Stimulated activated CD4-positive, alpha-beta T cell treated with anti-CD3 and anti-CD28 coated beads, TNF-alpha, amount 100 ng/mL, for 1 hour (primary cell): Measurements from ENCODE around the gene BRD4.
A peak's percentile ranks its signal among the peaks of the same experiment; 100 is the strongest.

Experiments used
- DNase-seq, 3 donors: peaks; one replicate each; pipeline ENCODE4 v3.0.0-alpha.2; 2020; ENCODE audit warnings: low read depth in 3 of 3, low spot score in 1 of 3

BRD4 gene

GRCh38 chr19:15234431-15235130, 97.8 kb downstream of the BRD4 start:
- DNase-seq: no peak

- no peak for DNase-seq
These were observed 101.1 kb downstream of the BRD4 start for GRCh38 chr19:15231271-15231670.

GRCh38 chr19:15227261-15227660, 105.1 kb downstream of the BRD4 start:
- DNase-seq: no peak

- no peak for DNase-seq
These were observed 106.6 kb downstream of the BRD4 start for GRCh38 chr19:15225760-15226159.

- no peak for DNase-seq
These were observed 108.5 kb downstream of the BRD4 start for GRCh38 chr19:15223649-15224361.

- DNase-seq: peak; percentile 23 to 52 (median 42)
These were observed 109.3 kb downstream of the BRD4 start for GRCh38 chr19:15222738-15223648.

GRCh38 chr19:15220833-15221232, 111.5 kb downstream of the BRD4 start:
- no peak for DNase-seq

GRCh38 chr19:15218501-15218900, 113.8 kb downstream of the BRD4 start:
- DNase-seq: no peak

GRCh38 chr19:15216363-15216762, 116.0 kb downstream of the BRD4 start:
- no peak for DNase-seq

GRCh38 chr19:15213715-15214381, 118.5 kb downstream of the BRD4 start:
- DNase-seq: no peak

- DNase-seq: no peak
These were observed 119.6 kb downstream of the BRD4 start for GRCh38 chr19:15212711-15213110.

GRCh38 chr19:15210323-15210781, 122.0 kb downstream of the BRD4 start:
- DNase-seq: no peak

GRCh38 chr19:15201374-15202023, 130.8 kb downstream of the BRD4 start:
- DNase-seq: no peak

GRCh38 chr19:15200553-15201364, 131.6 kb downstream of the BRD4 start, which contains the start of gene NOTCH3:
NOTCH3 (minus strand) TSS chr19:15200995; CDS start chr19:15200905, 90 bp downstream.
- DNase-seq: no peak

- DNase-seq: no peak
These were observed 132.4 kb downstream of the BRD4 start for GRCh38 chr19:15199661-15200552.

GRCh38 chr19:15198951-15199660, 133.2 kb downstream of the BRD4 start:
- DNase-seq: no peak

- DNase-seq: no peak
These were observed 134.4 kb downstream of the BRD4 start for GRCh38 chr19:15197942-15198341.
